KG1 (cell line): ENCODE data around the gene ZEB1.
"Not testable (repeated sequence)": the region's sequence is repeated elsewhere in the genome, so short reads cannot be mapped to it uniquely, and the experiment has no call there.

Experiments
- DNase-seq: peaks from one replicate; lab custom pipeline; 2025; lab: John Stamatoyannopoulos, UW

Gene ZEB1

DNA sequence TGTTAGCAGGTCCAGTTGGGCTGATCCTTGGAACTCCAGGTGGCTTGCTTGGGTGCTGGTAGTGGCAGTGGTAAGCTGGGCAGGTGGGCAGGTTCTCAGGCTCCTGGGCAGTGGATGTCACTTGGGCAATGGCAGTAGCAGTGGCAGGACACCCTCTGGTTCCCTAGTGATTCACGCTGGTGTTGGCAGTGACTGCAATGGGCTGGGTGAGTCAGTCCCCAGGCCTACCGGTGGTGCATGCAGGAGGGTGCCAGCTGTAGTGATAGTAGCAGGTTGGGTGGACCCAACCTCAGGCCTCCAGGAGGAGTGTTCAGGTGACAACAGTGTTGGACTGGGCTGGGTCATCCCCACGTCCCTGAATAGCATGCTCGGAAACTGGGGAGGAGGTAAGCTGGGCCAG, 189.2 kb downstream of the ZEB1 start:
- no peak for DNase-seq

DNA sequence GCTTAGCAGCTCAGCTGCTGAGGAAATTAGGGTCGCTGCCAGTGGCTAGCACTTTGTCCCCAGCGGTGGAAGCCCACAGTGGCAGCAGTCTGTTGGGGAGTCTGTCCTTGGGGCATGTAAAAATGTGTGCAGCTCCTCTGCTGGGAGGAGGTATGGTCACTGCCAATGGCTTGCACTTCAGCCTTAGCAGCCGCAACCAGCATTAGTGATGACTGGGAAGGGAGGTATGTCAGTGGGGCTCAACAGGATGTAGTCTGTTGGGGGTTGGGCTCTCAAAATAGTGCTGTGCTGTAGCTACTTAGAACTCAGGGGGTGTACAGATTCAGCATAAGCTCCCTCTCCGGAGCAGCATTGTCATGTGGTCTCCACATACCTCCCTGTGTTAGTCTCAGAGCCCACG, 189.9 kb downstream of the ZEB1 start:
- DNase-seq: no peak

DNA sequence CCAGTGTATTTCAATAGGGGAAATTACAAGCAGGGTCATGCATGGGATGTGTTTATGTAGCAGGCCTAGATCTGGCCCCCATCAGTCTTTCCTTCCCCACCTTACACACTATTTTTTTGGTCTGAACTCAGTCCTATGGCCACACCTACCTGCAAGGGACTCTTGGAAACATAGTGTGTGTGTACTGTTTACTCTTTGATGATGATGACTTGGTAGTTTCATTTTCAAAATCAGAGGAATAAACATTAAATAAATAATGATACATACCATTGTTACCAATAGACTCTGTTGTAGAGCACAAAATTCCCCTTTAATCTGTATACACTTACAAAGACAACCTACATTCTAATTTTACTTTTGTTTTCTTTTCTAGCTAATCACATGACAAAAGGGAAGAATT, 191.0 kb downstream of the ZEB1 start:
- no peak for DNase-seq

DNA sequence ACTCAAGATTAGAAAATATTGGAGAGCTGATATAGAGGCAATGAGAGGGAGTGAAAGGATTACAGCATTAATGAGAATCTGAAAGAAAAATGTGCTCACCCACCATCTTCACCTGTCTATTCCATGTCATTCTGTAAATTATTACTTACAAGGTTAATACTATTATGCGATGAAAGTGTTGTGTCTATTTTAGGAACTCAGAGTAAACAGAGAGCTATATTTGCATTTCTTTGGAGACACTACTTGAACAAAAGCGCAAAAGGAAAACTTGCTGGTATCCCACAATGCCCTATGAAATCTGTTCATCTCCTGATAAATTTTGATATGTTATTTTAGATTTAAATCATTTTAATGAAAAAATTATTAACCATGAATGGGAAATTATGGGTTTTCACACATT, 196.1 kb downstream of the ZEB1 start:
- DNase-seq: no peak

DNA sequence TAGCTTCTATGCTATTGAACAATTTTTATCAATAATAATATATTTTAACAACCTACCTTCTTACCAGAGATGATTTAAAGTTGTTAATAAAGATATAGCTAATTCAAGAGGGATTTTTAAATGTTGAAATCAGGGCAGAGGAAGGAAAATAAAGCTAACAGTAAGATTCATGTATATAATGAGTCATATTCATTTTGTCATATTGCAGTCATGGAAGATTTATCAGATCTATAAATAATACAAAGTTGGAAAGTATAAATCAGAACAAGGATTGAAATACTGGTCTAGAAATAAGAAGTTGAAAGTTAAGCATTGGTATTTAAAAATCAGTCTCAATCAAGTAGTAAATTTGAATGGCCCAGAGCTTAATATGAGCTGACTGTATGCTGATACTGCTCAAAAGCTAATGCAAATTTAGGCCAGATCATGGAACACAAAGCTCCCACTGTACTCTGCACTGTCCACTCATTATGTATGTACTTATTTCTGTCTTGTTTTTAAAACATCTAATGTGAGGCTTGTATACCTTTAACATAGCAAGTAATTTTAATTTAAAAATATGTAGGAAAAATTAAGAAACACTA, 196.9 kb downstream of the ZEB1 start:
- no peak for DNase-seq

DNA sequence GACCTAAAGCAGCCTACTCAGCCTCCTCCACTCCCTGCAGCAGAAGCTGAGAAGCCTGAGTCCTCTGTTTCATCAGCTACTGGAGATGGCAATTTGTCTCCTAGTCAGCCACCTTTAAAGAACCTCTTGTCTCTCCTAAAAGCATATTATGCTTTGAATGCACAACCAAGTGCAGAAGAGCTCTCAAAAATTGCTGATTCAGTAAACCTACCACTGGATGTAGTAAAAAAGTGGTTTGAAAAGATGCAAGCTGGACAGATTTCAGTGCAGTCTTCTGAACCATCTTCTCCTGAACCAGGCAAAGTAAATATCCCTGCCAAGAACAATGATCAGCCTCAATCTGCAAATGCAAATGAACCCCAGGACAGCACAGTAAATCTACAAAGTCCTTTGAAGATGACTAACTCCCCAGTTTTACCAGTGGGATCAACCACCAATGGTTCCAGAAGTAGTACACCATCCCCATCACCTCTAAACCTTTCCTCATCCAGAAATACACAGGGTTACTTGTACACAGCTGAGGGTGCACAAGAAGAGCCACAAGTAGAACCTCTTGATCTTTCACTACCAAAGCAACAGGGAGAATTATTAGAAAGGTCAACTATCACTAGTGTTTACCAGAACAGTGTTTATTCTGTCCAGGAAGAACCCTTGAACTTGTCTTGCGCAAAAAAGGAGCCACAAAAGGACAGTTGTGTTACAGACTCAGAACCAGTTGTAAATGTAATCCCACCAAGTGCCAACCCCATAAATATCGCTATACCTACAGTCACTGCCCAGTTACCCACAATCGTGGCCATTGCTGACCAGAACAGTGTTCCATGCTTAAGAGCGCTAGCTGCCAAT, 202.2 kb downstream of the ZEB1 start:
- DNase-seq: no peak

DNA sequence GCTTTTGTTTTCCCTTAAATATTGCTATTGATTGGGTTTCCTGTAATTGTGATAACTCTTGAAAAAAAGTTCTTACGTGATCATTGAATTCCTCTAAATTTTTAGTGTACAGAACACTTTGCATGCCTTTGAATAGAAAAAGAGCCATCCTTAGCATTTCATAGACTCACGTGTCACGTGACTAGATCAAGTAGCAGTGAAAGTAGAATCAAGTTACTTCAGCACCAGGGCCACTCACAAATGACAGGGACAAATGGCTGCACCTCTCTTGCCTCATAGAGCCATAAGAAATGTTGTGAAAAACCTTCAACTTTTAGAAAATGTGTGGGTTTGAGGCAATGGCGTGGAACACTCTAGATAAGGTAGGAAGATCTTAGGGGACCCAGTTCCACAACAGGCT, 203.8 kb downstream of the ZEB1 start:
- DNase-seq: no peak

DNA sequence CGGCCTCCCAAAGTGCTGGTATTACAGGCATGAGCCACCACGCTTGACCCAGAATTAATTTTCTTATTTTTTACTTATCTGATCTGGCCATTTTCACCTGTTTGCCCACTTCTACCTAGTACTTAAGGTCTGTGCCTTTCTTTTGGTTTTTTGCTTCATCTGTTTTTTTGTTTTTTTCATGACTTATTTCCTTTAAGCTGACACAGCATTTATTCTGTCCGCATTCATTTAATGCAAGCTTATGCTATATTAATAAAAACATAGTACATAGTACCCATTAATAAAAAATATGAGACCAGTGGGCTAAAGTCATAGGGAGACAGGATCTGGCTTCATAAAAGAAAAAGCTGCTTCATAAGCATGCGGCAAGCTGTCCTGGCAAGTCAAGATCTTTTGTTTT, 205.4 kb downstream of the ZEB1 start:
- DNase-seq: no peak

DNA sequence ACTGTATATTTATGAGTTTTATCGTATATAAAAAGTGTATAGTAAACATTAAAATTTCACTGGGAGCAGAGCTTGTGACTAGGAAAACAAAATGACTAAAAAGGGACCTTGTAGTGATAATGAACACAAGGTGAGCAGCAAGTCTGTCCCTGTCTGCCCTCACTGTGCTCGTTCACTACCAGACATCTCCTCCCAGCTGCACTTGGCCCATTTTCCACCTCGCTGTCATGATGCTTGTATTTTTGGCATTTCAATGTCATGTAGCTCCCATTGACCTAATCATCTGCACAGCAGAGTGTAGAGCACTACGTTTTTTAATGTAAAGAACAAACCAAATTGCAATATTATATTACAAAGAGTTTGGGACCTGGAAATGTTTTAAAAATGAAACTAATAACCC, 207.2 kb downstream of the ZEB1 start:
- DNase-seq: no peak

DNA sequence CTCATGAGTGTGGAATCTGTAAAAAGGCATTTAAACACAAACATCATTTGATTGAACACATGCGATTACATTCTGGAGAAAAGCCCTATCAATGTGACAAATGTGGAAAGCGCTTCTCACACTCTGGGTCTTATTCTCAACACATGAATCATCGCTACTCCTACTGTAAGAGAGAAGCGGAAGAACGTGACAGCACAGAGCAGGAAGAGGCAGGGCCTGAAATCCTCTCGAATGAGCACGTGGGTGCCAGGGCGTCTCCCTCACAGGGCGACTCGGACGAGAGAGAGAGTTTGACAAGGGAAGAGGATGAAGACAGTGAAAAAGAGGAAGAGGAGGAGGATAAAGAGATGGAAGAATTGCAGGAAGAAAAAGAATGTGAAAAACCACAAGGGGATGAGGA, 207.7 kb downstream of the ZEB1 start:
- DNase-seq: no peak

DNA sequence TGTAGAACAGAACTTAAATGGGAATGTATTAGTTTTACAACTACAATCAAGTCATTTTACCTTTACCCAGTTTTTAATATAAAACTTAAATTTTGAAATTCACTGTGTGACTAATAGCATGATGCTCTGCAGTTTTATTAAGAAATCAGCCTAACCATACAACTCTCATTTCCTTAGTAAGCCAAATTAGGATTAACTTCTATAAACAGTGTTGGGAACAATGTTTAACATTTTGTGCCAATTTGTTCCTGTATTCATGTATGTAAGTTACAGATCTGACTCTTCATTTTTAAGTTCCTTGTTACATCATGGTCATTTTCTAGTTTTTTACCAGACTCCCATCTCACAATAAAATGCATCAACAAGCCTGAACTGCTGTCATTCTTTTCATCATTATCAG, 209.8 kb downstream of the ZEB1 start:
- no peak for DNase-seq

DNA sequence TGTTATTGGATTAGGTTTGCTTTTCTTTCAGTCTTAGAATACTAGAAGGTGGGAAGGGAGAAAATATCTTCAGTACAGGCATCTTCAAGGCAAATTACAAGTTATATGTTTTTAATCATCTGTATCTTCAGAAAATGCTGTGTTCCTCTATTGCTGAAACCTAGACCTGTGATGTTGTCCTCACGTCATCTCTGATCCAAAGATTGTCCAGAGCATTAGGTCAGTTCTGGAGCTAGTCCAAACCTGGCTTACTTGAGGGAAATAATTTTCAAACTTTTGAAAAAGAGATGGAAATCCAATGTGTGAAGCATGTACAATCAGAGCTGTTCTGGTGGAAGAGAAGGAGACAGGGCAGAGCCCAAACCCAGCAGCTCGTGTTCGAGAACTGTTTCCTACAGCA, 217.3 kb downstream of the ZEB1 start:
- DNase-seq: no peak

DNA sequence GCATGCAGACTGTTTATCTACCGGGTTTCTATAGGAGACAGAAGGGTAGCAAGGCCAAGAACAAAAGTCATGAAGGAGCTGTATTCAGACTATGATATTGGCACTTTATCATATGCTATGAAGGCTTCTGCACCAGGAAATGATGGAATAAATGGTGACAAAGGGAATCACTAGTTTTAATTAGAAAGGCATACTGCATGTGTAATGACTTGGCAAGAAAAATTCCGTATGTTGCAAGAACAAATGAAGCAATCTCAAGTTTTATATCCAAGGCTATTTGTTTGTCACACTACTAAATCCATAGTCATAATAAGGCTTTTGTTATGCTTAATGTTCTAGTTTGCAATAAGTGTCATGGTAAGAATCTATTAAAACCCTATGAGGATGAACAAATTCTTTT, 230.9 kb downstream of the ZEB1 start:
- no peak for DNase-seq

DNA sequence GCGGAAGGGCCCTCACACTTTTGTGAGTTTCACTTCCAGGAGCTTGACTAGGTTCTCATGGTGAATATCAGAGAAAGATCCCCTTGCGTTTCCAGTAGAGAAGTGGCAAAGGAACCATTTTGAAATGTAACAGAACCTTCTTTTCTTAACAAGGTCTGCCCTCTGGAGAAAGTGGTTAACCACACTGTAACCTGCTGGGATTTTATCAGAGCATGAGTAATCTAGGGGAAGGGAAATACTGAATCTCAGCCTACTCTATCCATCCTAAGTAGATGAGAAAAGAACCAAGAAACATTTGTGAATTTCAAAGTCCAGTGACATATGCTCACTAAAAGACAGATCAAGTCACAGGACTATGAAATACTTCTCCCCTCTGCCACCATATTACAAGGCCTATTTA, 235.5 kb downstream of the ZEB1 start:
- no peak for DNase-seq

DNA sequence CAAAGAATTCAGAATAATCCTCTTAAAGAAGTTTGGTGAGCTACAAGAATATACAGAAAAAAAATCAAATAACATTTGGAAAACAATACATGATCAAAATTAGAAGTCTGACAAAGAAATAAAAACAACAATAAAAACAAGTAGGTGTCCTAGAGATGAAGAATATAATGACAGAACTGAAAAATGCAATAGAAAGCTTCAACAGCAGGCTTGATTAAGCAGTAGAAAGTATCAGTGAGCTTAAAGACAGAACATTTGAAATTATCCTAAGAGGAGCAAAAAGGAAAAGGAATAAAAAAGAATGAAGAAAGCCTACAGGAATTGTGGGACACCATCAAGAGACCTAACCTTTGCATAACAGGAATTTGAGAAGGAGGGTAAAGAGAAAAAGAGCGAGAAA, 238.8 kb downstream of the ZEB1 start:
- no peak for DNase-seq

DNA sequence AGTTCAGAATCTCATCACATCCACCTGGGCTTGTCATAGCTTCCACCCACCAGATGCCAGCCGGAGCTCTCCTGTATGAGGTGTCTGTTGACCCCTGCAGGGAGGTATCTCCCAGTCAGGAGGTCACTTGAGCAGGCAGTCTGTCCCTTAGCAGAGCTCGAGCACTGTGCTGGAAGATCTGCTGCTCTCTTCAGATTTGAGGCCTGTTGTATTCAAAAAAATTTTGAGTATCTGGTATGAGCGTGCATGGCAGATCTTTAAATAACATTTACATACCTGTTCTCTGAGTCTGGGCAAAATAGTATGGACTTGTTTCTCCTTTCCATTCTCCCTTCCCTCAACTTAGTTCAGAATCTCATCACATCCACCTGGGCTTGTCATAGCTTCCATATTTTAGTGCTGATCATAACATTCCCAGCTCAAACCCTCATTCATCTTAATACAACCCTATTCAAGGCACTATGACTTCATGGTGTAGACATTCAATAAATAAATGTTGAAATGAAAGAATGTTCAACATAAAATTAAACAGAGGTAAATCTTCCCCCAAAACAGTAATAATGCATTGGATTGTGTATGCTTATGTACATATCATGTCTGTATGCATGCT, 249.3 kb downstream of the ZEB1 start:
- not testable (repeated sequence) for DNase-seq

DNA sequence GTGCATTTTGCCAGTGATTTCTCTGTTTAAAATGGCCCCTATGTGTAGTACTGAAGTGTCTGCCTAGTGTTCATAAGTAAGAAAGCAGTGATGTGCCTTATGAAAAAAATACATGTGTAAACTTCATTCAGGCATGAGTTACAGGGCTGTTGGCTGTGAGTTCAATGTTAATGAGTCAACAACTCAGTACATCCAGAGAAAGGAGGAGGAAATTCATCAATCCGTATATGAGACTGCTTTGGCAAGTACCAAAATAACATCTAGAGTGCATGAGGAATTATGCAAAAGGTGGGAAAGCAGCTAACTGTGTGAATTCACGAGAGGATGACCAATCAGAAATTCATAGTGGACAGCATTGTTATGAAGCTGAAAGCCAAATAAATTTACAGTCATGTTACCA, 255.6 kb downstream of the ZEB1 start:
- no peak for DNase-seq

DNA sequence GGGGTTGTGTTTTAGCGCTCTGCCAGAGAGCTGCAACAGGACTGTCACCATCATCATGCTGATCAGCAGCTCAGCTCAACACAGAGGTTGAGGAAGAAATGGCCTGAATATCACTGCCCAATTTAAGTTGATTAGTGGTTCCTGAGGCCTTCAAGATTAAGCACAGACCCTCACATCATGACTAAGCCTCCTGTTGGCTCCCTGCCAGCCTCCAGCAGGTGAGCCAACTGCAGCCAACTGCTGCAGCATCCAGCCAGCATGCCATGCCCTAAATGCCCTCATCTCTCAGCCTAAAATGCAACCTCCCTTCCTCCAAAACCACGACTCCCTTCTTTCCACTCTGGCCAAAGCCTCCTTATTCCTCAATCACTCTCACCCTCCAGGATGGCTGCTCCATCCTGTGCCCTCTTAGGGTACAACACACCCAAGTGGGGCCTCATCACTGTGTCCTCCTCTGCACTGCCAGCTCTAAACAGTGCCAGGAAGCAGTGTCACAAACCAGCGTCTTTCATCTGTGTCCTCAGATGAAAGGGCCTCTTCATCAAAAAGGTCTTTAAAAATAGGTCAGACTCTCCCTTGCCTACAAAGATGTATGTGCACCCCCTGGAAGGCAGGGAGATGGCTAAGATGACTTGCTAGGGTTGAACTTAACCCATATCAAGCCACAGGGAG, 259.3 kb downstream of the ZEB1 start:
- DNase-seq: no peak

DNA sequence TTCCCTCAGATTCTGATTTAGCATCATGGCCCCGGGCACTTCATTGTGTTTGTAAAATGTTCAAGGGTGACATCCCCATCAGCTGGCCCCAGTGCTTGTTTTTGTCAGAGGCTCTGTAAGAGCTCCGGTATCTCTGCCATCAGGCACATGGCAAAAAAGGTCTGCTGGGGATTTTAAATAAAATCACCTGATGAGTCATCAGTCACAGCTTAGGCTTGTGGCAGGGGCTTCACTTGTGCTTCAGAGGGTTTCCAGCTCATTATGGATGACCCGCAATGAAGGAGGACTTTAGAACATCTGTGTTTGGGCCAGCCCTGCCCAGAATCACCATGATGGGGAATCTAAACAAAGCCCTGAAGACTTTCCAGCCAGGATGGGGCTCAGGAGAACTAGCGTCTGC, 259.9 kb downstream of the ZEB1 start:
- no peak for DNase-seq
